Tibial nerve (tissue), 4 donors: ENCODE data around the gene MPRIP. TPM values are rescaled to one million over a fixed set of nuclear protein-coding genes. Genes with fewer than 3 reads are reported as not detected.

Source experiments
- DNase-seq, 2 donors: peaks; one replicate each; pipeline ENCODE4 v3.0.0-alpha.2; 2019; ENCODE audit warnings: low spot score in 2 of 2
- H3K27ac ChIP-seq, 4 donors: fragments of 200-600 bp; sonication (generic) in 3 of 4; one replicate each; pipeline ENCODE4 v1.5.1; 2017 to 2019; ENCODE audit warnings: mild to moderate bottlenecking in 1 of 4
- H3K27me3 ChIP-seq, 2 donors: fragments of 200-600 bp; sonication (generic) in 1 of 2; one replicate each; pipeline versions ENCODE4 v1.5.1 to v1.6.0; 2017 to 2019
- H3K36me3 ChIP-seq, 3 donors: fragments of 200-600 bp; sonication (generic); one replicate each; pipeline ENCODE4 v1.5.1; 2018 to 2019
- H3K4me1 ChIP-seq, 4 donors: fragments of 200-600 bp; sonication (generic) in 3 of 4; one replicate each; pipeline ENCODE4 v1.5.1; 2017 to 2019
- H3K4me3 ChIP-seq, 4 donors: fragments of 200-600 bp; sonication (generic) in 3 of 4; one replicate each; pipeline ENCODE4 v1.5.1; 2017 to 2019; ENCODE audit warnings: mild to moderate bottlenecking in 1 of 4, moderate library complexity in 1 of 4
- H3K9me3 ChIP-seq, 4 donors: fragments of 200-600 bp; sonication (generic) in 3 of 4; one replicate each; pipeline ENCODE4 v1.5.1; 2017 to 2019
- CTCF ChIP-seq, 5 experiments: fragments of 200-600 bp in 3 of 5; fragments of 450-650 bp in 2 of 5; sonication (generic) in 3 of 5; IDR thresholded peaks; one replicate each; pipeline ENCODE4 v1.5.1; 2016 to 2019; ENCODE audit warnings: antibody characterized with exemption in 5 of 5, mild to moderate bottlenecking in 3 of 5, moderate library complexity in 2 of 5
- EP300 ChIP-seq, 2 donors: sonication (generic); formaldehyde crosslinking; IDR thresholded peaks; one replicate each; pipeline ENCODE4 v1.6.1; 2017; ENCODE audit warnings: antibody characterized with exemption in 2 of 2, mild to moderate bottlenecking in 1 of 2
- POLR2A ChIP-seq, 2 donors: fragments of 450-650 bp; IDR thresholded peaks; one replicate each; pipeline ENCODE4 v1.6.1; 2017; ENCODE audit warnings: antibody characterized with exemption in 2 of 2, mild to moderate bottlenecking in 2 of 2, moderate library complexity in 2 of 2
- WGBS, 2 donors: methylation state at CpG; one replicate each; pipeline ENCODE4 v1.1.5; 2018; 5-methylcytosine and 5-hydroxymethylcytosine counted together
- total RNA-seq, 4 donors: library from RNA; depleted of rRNA; stranded (reverse); fragments of >200 nt; gene quantifications; one replicate each; pipeline ENCODE4 v1.1.0, GENCODE V29; 2016

MPRIP gene
- total RNA-seq, 4 donors from 2014 or later, result 216 to 291 (median 265) TPM

GRCh38 chr17:17076066-17076465 lies 33.8 kb downstream of the MPRIP start:
- Histone ChIP-seq H3K4me3 (no peak overlapping the region), H3K9me3 (no peaks in the 10 kb centered on the region), H3K4me1 (peaks cover 0 to 99% (median 65%) of the 10 kb centered on the region in 4 donors), H3K27ac (peak overlapping the region in 2 of 4 donors; percentile 43), H3K36me3 (peaks cover 0 to 37% (median 0%) of the 10 kb centered on the region in 3 donors), H3K27me3 (no peaks in the 10 kb centered on the region)
- DNase-seq, result no peak
- 74% methylated on average over 5 of the region's 5 CpGs for WGBS, 2 donors
- TF ChIP-seq CTCF (IDR thresholded peaks at IDR 0.05) (no peak), EP300 (IDR thresholded peaks at IDR 0.05) (no peak), POLR2A (IDR thresholded peaks at IDR 0.05) (no peak)

GRCh38 chr17:17077101-17077500 lies 34.8 kb downstream of the MPRIP start:
- DNase-seq, result no peak
- Histone ChIP-seq H3K9me3 (no peaks in the 10 kb centered on the region), H3K36me3 (peaks cover 0 to 37% (median 0%) of the 10 kb centered on the region in 3 donors), H3K27me3 (no peaks in the 10 kb centered on the region), H3K27ac (peak overlapping the region in 1 of 4 donors; percentile 13), H3K4me3 (no peak overlapping the region), H3K4me1 (peaks cover 0 to 99% (median 61%) of the 10 kb centered on the region in 4 donors)
- TF ChIP-seq CTCF (IDR thresholded peaks at IDR 0.05), result no peak
- no peak for TF ChIP-seq EP300 (IDR thresholded peaks at IDR 0.05)
- no peak for TF ChIP-seq POLR2A (IDR thresholded peaks at IDR 0.05)
- WGBS, 2 donors, result 83 to 96% methylated on average over 6 of the region's 6 CpGs

GRCh38 chr17:17077861-17078732 lies 35.8 kb downstream of the MPRIP start:
- peaks cover 0 to 39% (median 0%) of the 10 kb centered on the region in 3 donors for H3K36me3 ChIP-seq
- no peak for TF ChIP-seq CTCF (IDR thresholded peaks at IDR 0.05)
- no peak for TF ChIP-seq POLR2A (IDR thresholded peaks at IDR 0.05)
- TF ChIP-seq EP300 (IDR thresholded peaks at IDR 0.05), result no peak
- H3K4me3 ChIP-seq, result no peak overlapping the region
- H3K9me3 ChIP-seq, result no peaks in the 10 kb centered on the region
- H3K27me3 ChIP-seq, result no peaks in the 10 kb centered on the region
- H3K27ac ChIP-seq, result peak overlapping the region in 3 of 4 donors; percentile 1 to 69 (median 39)
- H3K4me1 ChIP-seq, result peaks cover 0 to 95% (median 55%) of the 10 kb centered on the region in 4 donors
- WGBS, 2 donors, result 86 to 89% methylated on average over 15 of the region's 15 CpGs
- no peak for DNase-seq

GRCh38 chr17:17078832-17079231 lies 36.6 kb downstream of the MPRIP start:
- 71 to 75% methylated on average over 7 of the region's 7 CpGs for WGBS, 2 donors
- Histone ChIP-seq H3K36me3 (peaks cover 0 to 40% (median 0%) of the 10 kb centered on the region in 3 donors), H3K27ac (peak overlapping the region in 2 of 4 donors; percentile 1 to 69), H3K9me3 (no peaks in the 10 kb centered on the region), H3K4me1 (peaks cover 0 to 94% (median 50%) of the 10 kb centered on the region in 4 donors), H3K4me3 (no peak overlapping the region), H3K27me3 (no peaks in the 10 kb centered on the region)
- DNase-seq, result no peak
- TF ChIP-seq POLR2A (IDR thresholded peaks at IDR 0.05) (no peak), EP300 (IDR thresholded peaks at IDR 0.05) (no peak), CTCF (IDR thresholded peaks at IDR 0.05) (no peak)

GRCh38 chr17:17079336-17079735 lies 37.1 kb downstream of the MPRIP start:
- 53 to 67% methylated on average over 4 of the region's 4 CpGs for WGBS, 2 donors
- no peak for DNase-seq
- H3K27ac ChIP-seq, result peak overlapping the region in 3 of 4 donors; percentile 1 to 69 (median 67)
- TF ChIP-seq POLR2A (IDR thresholded peaks at IDR 0.05) (no peak), CTCF (IDR thresholded peaks at IDR 0.05) (no peak), EP300 (IDR thresholded peaks at IDR 0.05) (no peak)
- no peak overlapping the region for H3K4me3 ChIP-seq
- H3K4me1 ChIP-seq, result peaks cover 0 to 94% (median 46%) of the 10 kb centered on the region in 4 donors
- H3K9me3 ChIP-seq, result no peaks in the 10 kb centered on the region
- peaks cover 0 to 45% (median 0%) of the 10 kb centered on the region in 3 donors for H3K36me3 ChIP-seq
- H3K27me3 ChIP-seq, result no peaks in the 10 kb centered on the region
